Upper lobe of left lung (tissue), 6 donors: ENCODE measurements around the gene LRRC19. TPM values are rescaled to one million over a fixed set of nuclear protein-coding genes. Genes with fewer than 3 reads are reported as not detected.

Experiments used
- ATAC-seq, 2 donors: fragments of 200-7000 bp; cut with Tn5 transposase; one replicate each; pipeline ENCODE4 v1.9.1; 2022; ENCODE audit warnings: mild to moderate bottlenecking in 2 of 2, moderate library complexity in 2 of 2; ENCODE audit not compliant: low FRiP score in 2 of 2
- DNase-seq, 2 donors: peaks; one replicate each; pipeline ENCODE4 v3.0.0-alpha.2; 2019 to 2020
- H3K27ac ChIP-seq, 4 donors: fragments of 200-600 bp; sonication (generic); one replicate each; pipeline ENCODE4 v1.5.1; 2016 to 2019
- H3K27me3 ChIP-seq, 4 donors: fragments of 200-600 bp; sonication (generic); one replicate each; pipeline ENCODE4 v1.5.1; 2017 to 2019
- H3K36me3 ChIP-seq, 4 donors: fragments of 200-600 bp; sonication (generic); one replicate each; pipeline ENCODE4 v1.5.1; 2016 to 2019
- H3K4me1 ChIP-seq, 4 donors: fragments of 200-600 bp; sonication (generic); one replicate each; pipeline ENCODE4 v1.5.1; 2018 to 2019
- H3K4me3 ChIP-seq, 4 donors: fragments of 200-600 bp; sonication (generic); one replicate each; pipeline ENCODE4 v1.5.1; 2017 to 2019; ENCODE audit warnings: mild to moderate bottlenecking in 2 of 4, moderate library complexity in 1 of 4
- H3K9me3 ChIP-seq, 4 donors: fragments of 200-600 bp; sonication (generic); one replicate each; pipeline ENCODE4 v1.5.1; 2018 to 2019
- EP300 ChIP-seq, 4 donors: sonication (generic); formaldehyde crosslinking; IDR thresholded peaks; one replicate each; pipeline ENCODE4 v1.5.1; 2017; ENCODE audit warnings: antibody characterized with exemption in 4 of 4, control low read depth in 2 of 4
- POLR2A ChIP-seq, 4 donors: fragments of 450-650 bp; IDR thresholded peaks; one replicate each; pipeline ENCODE4 v1.5.1; 2016 to 2017; ENCODE audit warnings: antibody characterized with exemption in 4 of 4, mild to moderate bottlenecking in 2 of 4
- POLR2AphosphoS5 ChIP-seq, 2 donors: sonication (generic); formaldehyde crosslinking; IDR thresholded peaks; one replicate each; pipeline ENCODE4 v1.5.1; 2017; ENCODE audit warnings: antibody characterized with exemption in 2 of 2
- WGBS, 2 donors: methylation state at CpG; one replicate each; pipeline ENCODE4 v1.1.5; 2017 to 2018; 5-methylcytosine and 5-hydroxymethylcytosine counted together
- total RNA-seq, 6 donors: library from RNA; depleted of rRNA in 4 of 6; stranded (reverse); fragments of >200 nt in 4 of 6; gene quantifications; one replicate each; pipeline versions ENCODE4 v1.1.0 to v1.2.1, GENCODE V29; 2016 to 2021
- TF ChIP-seq, protein P1 (sequence below), 6 experiments: fragments of 450-650 bp in 4 of 6; fragments of 200-600 bp in 2 of 6; sonication (generic) in 2 of 6; IDR thresholded peaks; one replicate each; pipeline ENCODE4 v1.5.1; 2016 to 2019; ENCODE audit warnings: antibody characterized with exemption in 6 of 6
- donor health status: DM: no; HTN: no; CAD: no; lungs with moderate emphysema.
- donor health status: DM: no; HTN: yes; CAD: no; lungs with severe emphysema.

The LRRC19 gene
- total RNA-seq, 6 donors from 2014 or later: 0.15 to 1.5 (median 0.35) TPM; not detected in 2

DNA sequence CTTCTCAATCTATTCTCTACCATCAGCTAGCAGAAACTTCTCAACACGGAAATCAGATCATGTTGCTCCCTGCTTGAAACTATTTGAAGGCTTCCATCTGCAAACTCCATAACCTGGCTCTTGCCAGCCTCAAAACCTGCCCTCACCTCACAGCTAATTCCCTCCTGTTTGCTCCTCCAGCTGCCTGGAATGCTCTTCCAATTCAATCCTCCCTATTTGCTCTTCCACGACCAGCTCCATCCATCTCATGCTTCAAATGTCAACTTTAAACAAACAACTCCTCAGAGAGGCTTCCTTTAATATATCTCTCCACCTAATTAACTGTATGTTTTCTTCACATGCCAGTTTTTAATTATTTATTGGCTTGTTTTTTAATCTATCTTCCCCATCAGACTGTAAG lies 59.9 kb downstream of the LRRC19 start:
- DNase-seq (no peak), ATAC-seq (no peak)
- Histone ChIP-seq H3K27ac (no peak overlapping the region), H3K4me3 (peak overlapping the region in 3 of 4 donors; percentile 61 to 100 (median 95)), H3K36me3 (no peaks in the 10 kb centered on the region), H3K4me1 (peaks cover 18 to 41% (median 25%) of the 10 kb centered on the region in 4 donors), H3K27me3 (no peaks in the 10 kb centered on the region), H3K9me3 (no peaks in the 10 kb centered on the region)
- 24 to 28% methylated on average over 2 of the region's 2 CpGs for WGBS, 2 donors
- TF ChIP-seq EP300 (IDR thresholded peaks at IDR 0.05) (no peak), POLR2AphosphoS5 (IDR thresholded peaks at IDR 0.05) (no peak), POLR2A (IDR thresholded peaks at IDR 0.05) (no peak)
- TF ChIP-seq, protein P1, sequence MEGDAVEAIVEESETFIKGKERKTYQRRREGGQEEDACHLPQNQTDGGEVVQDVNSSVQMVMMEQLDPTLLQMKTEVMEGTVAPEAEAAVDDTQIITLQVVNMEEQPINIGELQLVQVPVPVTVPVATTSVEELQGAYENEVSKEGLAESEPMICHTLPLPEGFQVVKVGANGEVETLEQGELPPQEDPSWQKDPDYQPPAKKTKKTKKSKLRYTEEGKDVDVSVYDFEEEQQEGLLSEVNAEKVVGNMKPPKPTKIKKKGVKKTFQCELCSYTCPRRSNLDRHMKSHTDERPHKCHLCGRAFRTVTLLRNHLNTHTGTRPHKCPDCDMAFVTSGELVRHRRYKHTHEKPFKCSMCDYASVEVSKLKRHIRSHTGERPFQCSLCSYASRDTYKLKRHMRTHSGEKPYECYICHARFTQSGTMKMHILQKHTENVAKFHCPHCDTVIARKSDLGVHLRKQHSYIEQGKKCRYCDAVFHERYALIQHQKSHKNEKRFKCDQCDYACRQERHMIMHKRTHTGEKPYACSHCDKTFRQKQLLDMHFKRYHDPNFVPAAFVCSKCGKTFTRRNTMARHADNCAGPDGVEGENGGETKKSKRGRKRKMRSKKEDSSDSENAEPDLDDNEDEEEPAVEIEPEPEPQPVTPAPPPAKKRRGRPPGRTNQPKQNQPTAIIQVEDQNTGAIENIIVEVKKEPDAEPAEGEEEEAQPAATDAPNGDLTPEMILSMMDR (IDR thresholded peaks at IDR 0.05): no peak

Other genes starting within 250 kb of the LRRC19 start
- gene CAAP1, start 112.9 kb downstream of the LRRC19 start, total RNA-seq: 10 to 100 TPM in 4 of 6 donors, 1 to 10 TPM in 2; 9.4 to 16.8 (median 14.2) TPM
- gene PLAA, start 58.4 kb downstream of the LRRC19 start, total RNA-seq: 10 to 100 TPM; 18.2 to 29.2 (median 22.2) TPM
- gene IFT74, start 49.3 kb downstream of the LRRC19 start, total RNA-seq: 10 to 100 TPM in 4 of 6 donors, 1 to 10 TPM in 2; 7.3 to 33.5 (median 10.8) TPM
- 10 to 100 TPM; 13.6 to 46.7 (median 26.5) TPM for gene TEK, start 103.6 kb upstream of the LRRC19 start, total RNA-seq